ENCODE data around the gene PLXNA4.

The PLXNA4 gene

GRCh38 chr7:132619967-132620366 is 43.7 kb upstream of the PLXNA4 start:
- H3K36me3 ChIP-seq (ENCODE audit: insufficient read depth, low read length): no peaks in the 10 kb centered on the region
- H3K4me2 ChIP-seq (ENCODE audit: low read length): no peak overlapping the region
- H3K4me1 ChIP-seq (ENCODE audit: insufficient read depth, low read length, severe bottlenecking): no peaks in the 10 kb centered on the region
- no peaks in the 10 kb centered on the region for H3K9me3 ChIP-seq (ENCODE audit: low read length)
- no peaks in the 10 kb centered on the region for H3F3A ChIP-seq (ENCODE audit: insufficient read depth, low read length)
- H3K9ac ChIP-seq (ENCODE audit: low read length): no peak overlapping the region
- no peaks in the 10 kb centered on the region for H3K9me2 ChIP-seq (ENCODE audit: low read depth, low read length)
- no peak overlapping the region for H2AFZ ChIP-seq (ENCODE audit: low read length)
- no peak overlapping the region for H3K4me3 ChIP-seq (ENCODE audit: low read depth, low read length, poor library complexity, severe bottlenecking)
- no peak for TF ChIP-seq EZH2 (IDR thresholded peaks at IDR 0.05; ENCODE audit: borderline replicate concordance, low read length)
- TF ChIP-seq CTCF (IDR thresholded peaks at IDR 0.05; ENCODE audit: low read length): no peak
- H4K20me1 ChIP-seq (ENCODE audit: insufficient read depth, low read length): no peaks in the 10 kb centered on the region
- H3K79me2 ChIP-seq (ENCODE audit: insufficient read depth, low read length): no peaks in the 10 kb centered on the region
- H3K27me3 ChIP-seq (ENCODE audit: insufficient read depth, low read length): no peaks in the 10 kb centered on the region
- no peak overlapping the region for H3K27ac ChIP-seq (ENCODE audit: low read depth, low read length, poor library complexity, severe bottlenecking)

- H3K27ac ChIP-seq (ENCODE audit: low read depth, low read length, poor library complexity, severe bottlenecking): no peak overlapping the region
- no peak for TF ChIP-seq CTCF (IDR thresholded peaks at IDR 0.05; ENCODE audit: low read length)
- no peak for TF ChIP-seq EZH2 (IDR thresholded peaks at IDR 0.05; ENCODE audit: borderline replicate concordance, low read length)
Observed at GRCh38 chr7:132618956-132619305, 42.7 kb upstream of the PLXNA4 start.

GRCh38 chr7:132618271-132618955 is 42.1 kb upstream of the PLXNA4 start:
- H3K9ac ChIP-seq (ENCODE audit: low read length): no peak overlapping the region
- no peaks in the 10 kb centered on the region for H3K79me2 ChIP-seq (ENCODE audit: insufficient read depth, low read length)
- TF ChIP-seq CTCF (IDR thresholded peaks at IDR 0.05; ENCODE audit: low read length) (no peak), EZH2 (IDR thresholded peaks at IDR 0.05; ENCODE audit: borderline replicate concordance, low read length) (no peak)
- no peaks in the 10 kb centered on the region for H3K9me2 ChIP-seq (ENCODE audit: low read depth, low read length)
- no peaks in the 10 kb centered on the region for H3K9me3 ChIP-seq (ENCODE audit: low read length)
- no peak overlapping the region for H2AFZ ChIP-seq (ENCODE audit: low read length)
- no peaks in the 10 kb centered on the region for H4K20me1 ChIP-seq (ENCODE audit: insufficient read depth, low read length)
- H3K36me3 ChIP-seq (ENCODE audit: insufficient read depth, low read length): no peaks in the 10 kb centered on the region
- no peak overlapping the region for H3K4me3 ChIP-seq (ENCODE audit: low read depth, low read length, poor library complexity, severe bottlenecking)
- no peak overlapping the region for H3K27ac ChIP-seq (ENCODE audit: low read depth, low read length, poor library complexity, severe bottlenecking)
- H3F3A ChIP-seq (ENCODE audit: insufficient read depth, low read length): no peaks in the 10 kb centered on the region
- no peak overlapping the region for H3K4me2 ChIP-seq (ENCODE audit: low read length)
- 0 out of 2 replicates have a peak, but pooled peaks cover 5% of the 10 kb centered on the region for H3K27me3 ChIP-seq (ENCODE audit: insufficient read depth, low read length)
- H3K4me1 ChIP-seq (ENCODE audit: insufficient read depth, low read length, severe bottlenecking): no peaks in the 10 kb centered on the region

More at GRCh38 chr7:132618956-132619305, 42.7 kb upstream of the PLXNA4 start:
- Histone ChIP-seq H3K79me2 (ENCODE audit: insufficient read depth, low read length) (no peaks in the 10 kb centered on the region), H3K36me3 (ENCODE audit: insufficient read depth, low read length) (no peaks in the 10 kb centered on the region), H3K4me1 (ENCODE audit: insufficient read depth, low read length, severe bottlenecking) (no peaks in the 10 kb centered on the region), H3F3A (ENCODE audit: insufficient read depth, low read length) (no peaks in the 10 kb centered on the region), H3K9me2 (ENCODE audit: low read depth, low read length) (no peaks in the 10 kb centered on the region), H3K9me3 (ENCODE audit: low read length) (no peaks in the 10 kb centered on the region), H2AFZ (ENCODE audit: low read length) (no peak overlapping the region), H4K20me1 (ENCODE audit: insufficient read depth, low read length) (no peaks in the 10 kb centered on the region), H3K27me3 (ENCODE audit: insufficient read depth, low read length) (0 out of 2 replicates have a peak, but pooled peaks cover 5% of the 10 kb centered on the region), H3K4me3 (ENCODE audit: low read depth, low read length, poor library complexity, severe bottlenecking) (no peak overlapping the region), H3K4me2 (ENCODE audit: low read length) (no peak overlapping the region), H3K9ac (ENCODE audit: low read length) (no peak overlapping the region)
